ENCODE measurements around the gene OR2D3.

DNA sequence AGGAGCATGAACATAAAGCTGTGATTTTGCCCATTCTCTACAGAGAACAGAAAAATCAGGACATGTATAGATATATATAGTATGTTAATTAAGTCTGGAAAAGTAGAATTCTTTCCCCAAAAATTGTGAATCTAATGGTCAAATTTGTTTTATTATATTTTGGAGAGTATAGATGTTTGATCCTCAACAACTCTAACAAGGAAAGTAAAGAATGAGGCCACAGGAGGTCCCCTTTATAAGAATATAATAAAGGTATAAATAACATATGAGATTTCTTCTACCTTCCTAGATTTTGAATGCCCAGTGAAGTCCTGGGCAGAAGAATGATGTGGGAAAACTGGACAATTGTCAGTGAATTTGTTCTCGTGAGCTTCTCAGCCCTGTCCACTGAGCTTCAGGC lies 44.5 kb upstream of the OR2D3 start, which contains the start of gene OR10A4:
- TF ChIP-seq EZH2phosphoT487 (IDR thresholded peaks at IDR 0.05; ENCODE audit: low read length) (no peak), EZH2 (optimal IDR thresholded peaks at IDR 0.05; ENCODE audit: low read depth, low read length) (no peak)
- TF ChIP-seq, protein P1, sequence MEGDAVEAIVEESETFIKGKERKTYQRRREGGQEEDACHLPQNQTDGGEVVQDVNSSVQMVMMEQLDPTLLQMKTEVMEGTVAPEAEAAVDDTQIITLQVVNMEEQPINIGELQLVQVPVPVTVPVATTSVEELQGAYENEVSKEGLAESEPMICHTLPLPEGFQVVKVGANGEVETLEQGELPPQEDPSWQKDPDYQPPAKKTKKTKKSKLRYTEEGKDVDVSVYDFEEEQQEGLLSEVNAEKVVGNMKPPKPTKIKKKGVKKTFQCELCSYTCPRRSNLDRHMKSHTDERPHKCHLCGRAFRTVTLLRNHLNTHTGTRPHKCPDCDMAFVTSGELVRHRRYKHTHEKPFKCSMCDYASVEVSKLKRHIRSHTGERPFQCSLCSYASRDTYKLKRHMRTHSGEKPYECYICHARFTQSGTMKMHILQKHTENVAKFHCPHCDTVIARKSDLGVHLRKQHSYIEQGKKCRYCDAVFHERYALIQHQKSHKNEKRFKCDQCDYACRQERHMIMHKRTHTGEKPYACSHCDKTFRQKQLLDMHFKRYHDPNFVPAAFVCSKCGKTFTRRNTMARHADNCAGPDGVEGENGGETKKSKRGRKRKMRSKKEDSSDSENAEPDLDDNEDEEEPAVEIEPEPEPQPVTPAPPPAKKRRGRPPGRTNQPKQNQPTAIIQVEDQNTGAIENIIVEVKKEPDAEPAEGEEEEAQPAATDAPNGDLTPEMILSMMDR (IDR thresholded peaks at IDR 0.05; ENCODE audit: low read length) = no peak

Measured in MM.1S (cell line).